Tibial nerve (tissue), 3 donors: Measurements from ENCODE around the gene SLC12A7.

Experiments
- CTCF ChIP-seq, 5 experiments: fragments of 200-600 bp in 3 of 5; fragments of 450-650 bp in 2 of 5; sonication (generic) in 3 of 5; IDR thresholded peaks; one replicate each; pipeline ENCODE4 v1.5.1; 2016 to 2019; ENCODE audit warnings: antibody characterized with exemption in 5 of 5, mild to moderate bottlenecking in 3 of 5, moderate library complexity in 2 of 5
- POLR2A ChIP-seq, 2 donors: fragments of 450-650 bp; IDR thresholded peaks; one replicate each; pipeline ENCODE4 v1.6.1; 2017; ENCODE audit warnings: antibody characterized with exemption in 2 of 2, mild to moderate bottlenecking in 2 of 2, moderate library complexity in 2 of 2

GRCh38 chr5:1120236-1120999 is 8.6 kb upstream of the SLC12A7 start:
- TF ChIP-seq CTCF (IDR thresholded peaks at IDR 0.05) (no peak), POLR2A (IDR thresholded peaks at IDR 0.05) (no peak)
